Measurements from ENCODE around the gene MRPL37.
"Not testable (repeated sequence)": the region's sequence is repeated elsewhere in the genome, so short reads cannot be mapped to it uniquely, and the experiment has no call there.

Gene MRPL37

DNA sequence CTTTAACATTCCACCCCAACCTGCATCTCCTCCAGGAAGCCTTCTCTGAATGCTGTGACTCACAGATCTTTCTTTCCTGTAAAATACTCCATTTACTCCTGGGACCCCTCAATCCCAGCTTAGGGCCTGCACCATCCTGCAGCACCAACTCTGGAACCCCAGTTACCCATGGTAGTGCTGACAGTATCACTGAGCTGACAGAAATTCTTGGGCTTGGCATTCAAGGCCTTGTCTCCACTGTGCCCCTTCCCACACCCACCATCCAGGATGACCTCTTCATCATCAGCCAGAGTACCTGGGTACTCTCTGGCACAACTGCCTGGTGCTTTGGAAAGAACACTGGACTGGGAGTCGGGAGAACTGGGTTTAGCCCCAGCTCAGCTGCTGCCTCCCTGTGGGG lies 8.4 kb upstream of the MRPL37 start:
- no peaks in the 10 kb centered on the region for H3K27me3 ChIP-seq (ENCODE audit: insufficient read depth, low read length)
- 43% methylated on average over 1 of the region's 1 CpG for WGBS
- no peaks in the 10 kb centered on the region for H3K9me3 ChIP-seq (ENCODE audit: insufficient read depth, low read depth, low read length)
- no peak overlapping the region for H3K4me3 ChIP-seq (ENCODE audit: low read length)
- H3K27ac ChIP-seq (ENCODE audit: low read depth, low read length) = no peak overlapping the region
- no peaks in the 10 kb centered on the region for H3K4me1 ChIP-seq (ENCODE audit: insufficient read depth, low read length)
- no peak overlapping the region for H3K9ac ChIP-seq (ENCODE audit: low read depth, low read length)
- peaks cover 37% of the 10 kb centered on the region for H3K36me3 ChIP-seq (ENCODE audit: insufficient read depth, low read length)

- WGBS = 92% methylated on average over 5 of the region's 5 CpGs
- no peaks in the 10 kb centered on the region for H3K9me3 ChIP-seq (ENCODE audit: insufficient read depth, low read depth, low read length)
Observed at GRCh38 chr1:54193453-54193852, 6.5 kb upstream of the MRPL37 start.

DNA sequence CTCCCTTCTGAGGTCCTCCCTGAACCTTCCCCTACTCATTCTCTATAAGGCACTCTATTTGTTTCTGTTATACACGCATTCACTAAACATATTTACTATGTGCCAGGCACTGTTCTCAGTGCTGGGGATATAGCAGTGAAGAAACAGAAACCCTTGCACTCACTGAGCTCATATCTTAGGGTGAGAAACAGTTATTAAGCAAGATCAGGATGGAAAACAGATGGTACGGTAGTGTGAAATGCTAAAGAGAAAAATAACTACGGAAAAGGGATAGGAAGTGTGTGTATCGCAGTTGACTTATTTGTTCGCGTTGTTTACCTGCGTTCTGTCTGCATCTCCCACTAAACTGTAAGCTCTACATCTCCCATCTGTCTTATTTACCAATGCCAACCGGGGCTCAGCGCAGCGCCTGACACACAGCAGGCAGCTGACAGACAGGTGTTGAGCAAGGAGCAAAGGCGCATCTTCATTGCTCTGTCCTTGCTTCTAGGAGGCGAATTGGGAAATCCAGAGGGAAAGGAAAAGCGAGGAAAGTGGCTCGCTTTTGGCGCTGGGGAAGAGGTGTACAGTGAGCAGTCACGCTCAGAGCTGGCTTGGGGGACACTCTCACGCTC lies 709 bp upstream of the MRPL37 start:
- H3K27ac ChIP-seq (ENCODE audit: low read depth, low read length) = no peak overlapping the region

More at GRCh38 chr1:54193453-54193852, 6.5 kb upstream of the MRPL37 start:
- H3K36me3 ChIP-seq (ENCODE audit: insufficient read depth, low read length) = peaks cover 37% of the 10 kb centered on the region
- no peaks in the 10 kb centered on the region for H3K27me3 ChIP-seq (ENCODE audit: insufficient read depth, low read length)
- no peak overlapping the region for H3K27ac ChIP-seq (ENCODE audit: low read depth, low read length)
- H3K4me3 ChIP-seq (ENCODE audit: low read length) = no peak overlapping the region
- H3K9ac ChIP-seq (ENCODE audit: low read depth, low read length) = no peak overlapping the region
- H3K4me1 ChIP-seq (ENCODE audit: insufficient read depth, low read length) = no peaks in the 10 kb centered on the region

DNA sequence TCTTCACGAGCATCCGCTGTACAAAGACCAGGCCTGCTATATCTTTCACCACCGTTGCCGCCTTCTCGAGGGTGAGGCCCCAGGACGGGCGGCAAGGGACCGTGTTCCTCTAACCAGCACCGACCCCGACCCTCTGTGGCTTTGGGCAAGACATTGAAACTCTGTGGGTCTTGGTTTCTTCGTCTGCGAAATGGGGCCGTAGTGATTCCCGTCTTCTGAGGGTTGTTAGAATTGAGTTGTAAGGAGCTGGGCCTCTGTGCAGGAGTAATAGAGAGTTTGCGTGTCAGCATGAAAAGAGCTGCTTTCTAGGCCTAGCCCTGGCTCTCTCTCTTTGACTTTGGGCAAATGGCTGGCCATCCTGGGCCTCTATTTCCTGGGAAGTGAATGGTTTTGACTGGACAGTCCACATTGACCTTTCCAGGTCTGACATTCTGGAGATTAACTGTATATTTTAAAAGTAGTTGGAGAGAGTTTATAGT lies 591 bp downstream of the MRPL37 start:
- WGBS = 2% methylated on average over 15 of the region's 15 CpGs
- peak overlapping the region; percentile 83 for H3K9ac ChIP-seq (ENCODE audit: low read depth, low read length)
- H3K4me3 ChIP-seq (ENCODE audit: low read length) = peak overlapping the region; percentile 76
- H3K36me3 ChIP-seq (ENCODE audit: insufficient read depth, low read length) = peaks cover 20% of the 10 kb centered on the region
- H3K9me3 ChIP-seq (ENCODE audit: insufficient read depth, low read depth, low read length) = no peaks in the 10 kb centered on the region
- H3K4me1 ChIP-seq (ENCODE audit: insufficient read depth, low read length) = peaks cover 13% of the 10 kb centered on the region; the same call in 1 of the 2 replicates
- H3K27ac ChIP-seq (ENCODE audit: low read depth, low read length) = peak overlapping the region; percentile 48; the same call in 1 of the 2 replicates
- no peaks in the 10 kb centered on the region; the same call in 1 of the 2 replicates for H3K27me3 ChIP-seq (ENCODE audit: insufficient read depth, low read length)

More for the DNA sequence above, 709 bp upstream of the MRPL37 start:
- 32% methylated on average over 17 of the region's 17 CpGs for WGBS
- no peaks in the 10 kb centered on the region for H3K9me3 ChIP-seq (ENCODE audit: insufficient read depth, low read depth, low read length)
- peaks cover 13% of the 10 kb centered on the region; the same call in 1 of the 2 replicates for H3K4me1 ChIP-seq (ENCODE audit: insufficient read depth, low read length)
- no peaks in the 10 kb centered on the region; the same call in 1 of the 2 replicates for H3K27me3 ChIP-seq (ENCODE audit: insufficient read depth, low read length)
- peak overlapping the region; percentile 76 for H3K4me3 ChIP-seq (ENCODE audit: low read length)
- H3K36me3 ChIP-seq (ENCODE audit: insufficient read depth, low read length) = peaks cover 21% of the 10 kb centered on the region
- H3K9ac ChIP-seq (ENCODE audit: low read depth, low read length) = peak overlapping the region; percentile 83

DNA sequence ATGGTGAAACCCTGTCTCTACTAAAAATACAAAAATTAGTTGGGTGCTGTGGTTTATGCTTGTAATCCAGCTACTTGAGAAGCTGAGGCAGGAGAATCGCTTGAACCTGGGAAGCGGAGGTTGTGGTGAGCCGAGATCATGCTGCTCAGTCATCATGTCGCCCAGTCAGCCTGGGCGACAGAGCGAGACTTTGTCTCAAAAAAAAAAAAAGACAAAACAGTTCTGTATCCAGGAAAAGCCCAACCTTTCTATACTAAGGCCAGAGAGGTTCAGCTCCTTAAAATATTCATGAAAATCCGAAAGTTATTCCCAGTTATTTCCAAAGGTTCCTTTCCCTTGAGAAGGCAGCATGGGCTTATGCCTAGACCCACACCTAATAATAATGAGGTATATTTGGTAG lies 4.2 kb downstream of the MRPL37 start:
- no peaks in the 10 kb centered on the region; the same call in 1 of the 2 replicates for H3K27me3 ChIP-seq (ENCODE audit: insufficient read depth, low read length)
- no peak overlapping the region for H3K4me3 ChIP-seq (ENCODE audit: low read length)
- no peak overlapping the region for H3K9ac ChIP-seq (ENCODE audit: low read depth, low read length)
- WGBS = 84% methylated on average over 7 of the region's 7 CpGs
- peaks cover 48% of the 10 kb centered on the region for H3K36me3 ChIP-seq (ENCODE audit: insufficient read depth, low read length)
- no peaks in the 10 kb centered on the region for H3K9me3 ChIP-seq (ENCODE audit: insufficient read depth, low read depth, low read length)
- H3K4me1 ChIP-seq (ENCODE audit: insufficient read depth, low read length) = peaks cover 10% of the 10 kb centered on the region; the same call in 1 of the 2 replicates
- no peak overlapping the region for H3K27ac ChIP-seq (ENCODE audit: low read depth, low read length)

DNA sequence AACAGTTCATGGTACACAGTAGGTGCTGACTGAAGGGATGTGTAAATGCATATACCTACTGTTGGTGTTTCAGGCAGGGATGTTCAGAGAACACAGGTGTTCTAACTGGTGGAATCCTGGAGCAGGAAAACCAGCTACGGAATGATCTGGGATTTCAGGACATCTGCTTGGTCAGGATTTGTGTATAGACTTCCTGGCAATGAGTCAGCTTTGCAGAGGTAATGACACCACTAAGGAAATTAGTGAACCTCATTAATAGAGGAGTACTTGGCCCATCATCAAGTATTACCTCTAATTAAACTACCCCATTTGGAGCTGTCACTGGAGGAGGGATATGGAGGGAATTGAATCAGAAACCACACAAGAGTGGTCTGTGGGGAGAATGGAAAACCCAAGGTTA lies 7.3 kb downstream of the MRPL37 start:
- no peak overlapping the region for H3K9ac ChIP-seq (ENCODE audit: low read depth, low read length)
- H3K4me1 ChIP-seq (ENCODE audit: insufficient read depth, low read length) = no peaks in the 10 kb centered on the region
- no peak overlapping the region; the same call in 1 of the 2 replicates for H3K27ac ChIP-seq (ENCODE audit: low read depth, low read length)
- 94% methylated on average over 1 of the region's 1 CpG for WGBS
- peaks cover 77% of the 10 kb centered on the region for H3K36me3 ChIP-seq (ENCODE audit: insufficient read depth, low read length)
- H3K27me3 ChIP-seq (ENCODE audit: insufficient read depth, low read length) = no peaks in the 10 kb centered on the region
- H3K4me3 ChIP-seq (ENCODE audit: low read length) = no peak overlapping the region
- H3K9me3 ChIP-seq (ENCODE audit: insufficient read depth, low read depth, low read length) = no peaks in the 10 kb centered on the region

GRCh38 chr1:54207896-54208295 lies 7.9 kb downstream of the MRPL37 start:
- not testable (repeated sequence) for H3K4me1 ChIP-seq (ENCODE audit: insufficient read depth, low read length); H3K9ac ChIP-seq (ENCODE audit: low read depth, low read length); H3K27ac ChIP-seq (ENCODE audit: low read depth, low read length); H3K27me3 ChIP-seq (ENCODE audit: insufficient read depth, low read length); H3K9me3 ChIP-seq (ENCODE audit: insufficient read depth, low read depth, low read length); H3K4me3 ChIP-seq (ENCODE audit: low read length)
- 53% methylated on average over 4 of the region's 4 CpGs for WGBS
- H3K36me3 ChIP-seq (ENCODE audit: insufficient read depth, low read length) = peaks cover 80% of the 10 kb centered on the region

DNA sequence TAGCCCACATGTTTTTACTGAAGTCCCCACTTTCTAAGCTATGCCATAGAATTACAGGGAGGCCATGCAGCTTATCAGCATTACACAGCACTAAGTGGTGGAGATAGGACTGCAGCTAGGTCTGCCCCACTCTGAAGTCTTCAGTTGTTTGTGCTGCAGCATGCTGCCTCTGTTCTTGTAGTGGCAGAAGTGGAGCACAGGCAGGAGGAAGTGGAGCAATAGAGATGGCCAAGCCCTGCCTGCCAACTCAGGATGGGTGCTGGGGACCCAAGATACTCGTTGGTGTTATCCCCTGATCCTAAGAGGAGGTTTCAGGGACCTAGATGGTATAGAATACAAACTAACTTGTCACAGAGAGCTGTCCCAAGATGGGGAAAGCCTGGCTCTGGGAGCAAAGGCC lies 12.9 kb downstream of the MRPL37 start:
- Histone ChIP-seq H3K4me3 (ENCODE audit: low read length) (no peak overlapping the region), H3K9me3 (ENCODE audit: insufficient read depth, low read depth, low read length) (no peaks in the 10 kb centered on the region), H3K9ac (ENCODE audit: low read depth, low read length) (no peak overlapping the region), H3K4me1 (ENCODE audit: insufficient read depth, low read length) (no peaks in the 10 kb centered on the region), H3K36me3 (ENCODE audit: insufficient read depth, low read length) (peaks cover 95% of the 10 kb centered on the region), H3K27me3 (ENCODE audit: insufficient read depth, low read length) (no peaks in the 10 kb centered on the region), H3K27ac (ENCODE audit: low read depth, low read length) (no peak overlapping the region)
- WGBS = 75% methylated on average over 1 of the region's 1 CpG

DNA sequence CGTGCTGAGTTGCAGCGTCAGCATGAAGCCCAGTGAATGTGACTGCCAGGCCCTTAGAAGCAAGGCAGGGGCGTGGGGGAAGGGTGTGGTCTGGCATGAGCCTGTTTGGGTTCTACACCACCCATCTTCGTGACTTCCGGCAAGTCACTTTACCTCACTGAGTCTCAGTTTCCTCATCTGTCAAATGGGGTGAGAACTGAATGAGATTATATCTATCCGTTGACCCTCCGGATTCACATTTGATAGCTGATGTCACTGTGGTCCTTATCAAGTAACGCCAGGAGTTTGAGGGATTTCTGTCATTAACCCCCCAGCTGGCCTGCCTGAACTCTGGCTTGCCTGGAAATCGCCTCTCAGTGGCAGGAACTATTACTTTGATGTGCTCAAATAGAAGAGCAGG lies 15.6 kb downstream of the MRPL37 start:
- H3K4me3 ChIP-seq (ENCODE audit: low read length) = no peak overlapping the region
- H3K4me1 ChIP-seq (ENCODE audit: insufficient read depth, low read length) = no peaks in the 10 kb centered on the region
- H3K27me3 ChIP-seq (ENCODE audit: insufficient read depth, low read length) = no peaks in the 10 kb centered on the region
- H3K36me3 ChIP-seq (ENCODE audit: insufficient read depth, low read length) = peaks cover 91% of the 10 kb centered on the region
- H3K9ac ChIP-seq (ENCODE audit: low read depth, low read length) = no peak overlapping the region
- no peaks in the 10 kb centered on the region for H3K9me3 ChIP-seq (ENCODE audit: insufficient read depth, low read depth, low read length)
- 97% methylated on average over 9 of the region's 9 CpGs for WGBS
- H3K27ac ChIP-seq (ENCODE audit: low read depth, low read length) = no peak overlapping the region

DNA sequence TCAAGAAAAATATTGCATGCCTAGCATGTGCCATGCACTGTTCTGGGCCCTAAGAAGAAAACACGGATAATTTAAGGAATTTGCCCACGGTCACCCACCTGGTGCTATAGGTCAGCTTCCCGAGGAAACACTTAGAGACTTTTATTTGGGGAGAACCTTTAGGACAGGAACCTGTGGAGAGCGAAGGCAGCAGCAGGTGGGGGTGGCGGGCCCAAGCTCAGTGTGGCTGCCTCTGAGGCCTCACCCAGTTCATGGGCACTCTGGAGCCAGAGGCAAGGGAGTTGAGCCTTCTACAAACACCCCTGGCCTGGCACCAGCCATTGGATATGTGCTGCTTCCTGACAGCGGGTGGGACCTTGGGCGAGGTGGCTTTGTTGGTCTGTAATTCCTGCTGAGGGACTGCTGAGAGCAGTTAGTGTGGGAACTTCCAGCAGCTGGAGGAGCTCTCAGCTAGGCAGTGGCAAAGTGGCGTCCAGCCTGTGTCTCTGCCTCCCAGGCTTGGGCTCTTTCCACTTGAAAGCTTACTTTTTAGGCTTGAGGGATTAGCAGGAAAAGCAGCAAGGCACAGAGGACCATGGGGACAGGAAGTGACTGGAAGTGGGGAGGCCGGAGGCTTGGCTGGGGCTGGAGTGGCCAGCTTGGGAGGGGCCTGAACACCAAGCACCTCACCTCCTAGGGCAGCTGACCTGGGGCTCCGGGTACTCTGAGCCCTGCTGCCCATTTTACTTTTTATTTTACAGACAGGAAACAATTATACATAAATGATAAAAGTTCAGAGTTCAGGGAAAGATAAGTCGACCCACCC lies 19.1 kb downstream of the MRPL37 start:
- Histone ChIP-seq H3K36me3 (ENCODE audit: insufficient read depth, low read length) (peaks cover 58% of the 10 kb centered on the region), H3K27ac (ENCODE audit: low read depth, low read length) (no peak overlapping the region)

DNA sequence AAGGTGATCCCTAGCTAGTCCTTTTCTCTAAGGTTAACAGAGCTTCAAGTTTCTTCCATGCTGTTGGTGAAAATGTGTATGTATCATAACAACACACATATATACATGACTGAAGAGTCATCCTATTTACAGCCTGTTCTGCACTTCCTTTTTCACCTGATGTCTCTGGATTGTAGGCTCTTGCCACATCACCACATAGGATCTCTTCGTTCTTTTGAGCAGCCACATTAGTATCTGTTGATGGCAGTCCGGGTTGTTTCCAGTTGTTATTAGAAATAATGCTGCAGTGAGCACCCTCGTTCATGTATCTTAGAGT lies 19.7 kb downstream of the MRPL37 start:
- no peak overlapping the region for H3K9ac ChIP-seq (ENCODE audit: low read depth, low read length)
- no peak overlapping the region for H3K4me3 ChIP-seq (ENCODE audit: low read length)
- no peak overlapping the region for H3K27ac ChIP-seq (ENCODE audit: low read depth, low read length)
- H3K9me3 ChIP-seq (ENCODE audit: insufficient read depth, low read depth, low read length) = no peaks in the 10 kb centered on the region
- no peaks in the 10 kb centered on the region for H3K27me3 ChIP-seq (ENCODE audit: insufficient read depth, low read length)
- H3K4me1 ChIP-seq (ENCODE audit: insufficient read depth, low read length) = no peaks in the 10 kb centered on the region
- WGBS = 89% methylated on average over 3 of the region's 3 CpGs
- H3K36me3 ChIP-seq (ENCODE audit: insufficient read depth, low read length) = peaks cover 53% of the 10 kb centered on the region

More for the DNA sequence above, 19.1 kb downstream of the MRPL37 start:
- H3K4me1 ChIP-seq (ENCODE audit: insufficient read depth, low read length) = no peaks in the 10 kb centered on the region
- WGBS = 79% methylated on average over 11 of the region's 11 CpGs
- no peaks in the 10 kb centered on the region for H3K9me3 ChIP-seq (ENCODE audit: insufficient read depth, low read depth, low read length)
- no peak overlapping the region for H3K4me3 ChIP-seq (ENCODE audit: low read length)
- H3K27me3 ChIP-seq (ENCODE audit: insufficient read depth, low read length) = no peaks in the 10 kb centered on the region
- H3K9ac ChIP-seq (ENCODE audit: low read depth, low read length) = no peak overlapping the region
